Measurements from ENCODE around the gene CARS1.

DNA sequence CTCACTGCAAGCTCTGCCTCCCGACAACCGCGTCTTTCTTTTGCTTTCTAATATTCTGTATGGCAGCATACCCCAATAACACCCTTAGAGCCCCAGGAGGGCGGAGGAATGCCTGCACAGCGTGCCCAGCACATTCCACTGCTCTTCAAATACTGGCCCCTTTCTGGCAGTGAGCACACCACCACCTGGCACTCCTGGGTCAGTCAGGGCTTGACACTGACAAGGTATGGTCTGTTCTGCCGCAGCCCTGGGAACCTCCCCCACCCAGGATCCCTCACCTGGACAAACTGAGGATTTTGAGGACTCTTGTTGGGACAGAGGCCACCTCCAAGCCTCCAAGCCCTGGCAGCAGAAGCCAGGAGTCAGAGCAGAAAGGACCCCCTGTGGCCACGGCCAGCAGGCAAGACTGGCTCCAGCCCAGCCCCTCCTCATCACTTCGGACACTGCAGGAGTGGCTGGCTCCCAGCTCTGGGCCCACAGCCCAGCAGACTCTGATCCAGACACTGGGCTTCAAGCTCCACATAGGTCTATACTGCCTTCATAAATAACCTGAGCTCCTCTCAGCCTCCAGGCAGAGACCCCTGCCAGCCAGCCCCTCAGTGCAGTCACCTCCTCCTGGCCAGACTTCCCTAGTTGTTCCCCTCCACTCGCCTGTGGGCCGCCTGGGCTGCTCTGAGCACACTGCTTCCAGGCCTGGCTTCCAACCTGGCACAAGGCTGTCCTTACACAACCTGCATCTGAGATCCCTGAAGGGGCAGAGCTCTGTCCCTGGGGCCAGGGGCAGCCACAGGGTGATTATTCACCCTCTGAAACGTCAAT is 14.5 kb downstream of the CARS1 start:
- TF ChIP-seq, protein P1, sequence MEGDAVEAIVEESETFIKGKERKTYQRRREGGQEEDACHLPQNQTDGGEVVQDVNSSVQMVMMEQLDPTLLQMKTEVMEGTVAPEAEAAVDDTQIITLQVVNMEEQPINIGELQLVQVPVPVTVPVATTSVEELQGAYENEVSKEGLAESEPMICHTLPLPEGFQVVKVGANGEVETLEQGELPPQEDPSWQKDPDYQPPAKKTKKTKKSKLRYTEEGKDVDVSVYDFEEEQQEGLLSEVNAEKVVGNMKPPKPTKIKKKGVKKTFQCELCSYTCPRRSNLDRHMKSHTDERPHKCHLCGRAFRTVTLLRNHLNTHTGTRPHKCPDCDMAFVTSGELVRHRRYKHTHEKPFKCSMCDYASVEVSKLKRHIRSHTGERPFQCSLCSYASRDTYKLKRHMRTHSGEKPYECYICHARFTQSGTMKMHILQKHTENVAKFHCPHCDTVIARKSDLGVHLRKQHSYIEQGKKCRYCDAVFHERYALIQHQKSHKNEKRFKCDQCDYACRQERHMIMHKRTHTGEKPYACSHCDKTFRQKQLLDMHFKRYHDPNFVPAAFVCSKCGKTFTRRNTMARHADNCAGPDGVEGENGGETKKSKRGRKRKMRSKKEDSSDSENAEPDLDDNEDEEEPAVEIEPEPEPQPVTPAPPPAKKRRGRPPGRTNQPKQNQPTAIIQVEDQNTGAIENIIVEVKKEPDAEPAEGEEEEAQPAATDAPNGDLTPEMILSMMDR (IDR thresholded peaks at IDR 0.05) = no peak
- no peak for TF ChIP-seq EZH2 (IDR thresholded peaks at IDR 0.05; ENCODE audit: borderline replicate concordance, insufficient read depth, low read depth, low read length, poor library complexity, severe bottlenecking)

Data from B cell (primary cell).